VCaP (cell line): Measurements from ENCODE around the gene PCSK6.

Experiments
- H3K27ac ChIP-seq: fragments of 450-650 bp; 2 replicates; pipeline ENCODE4 v1.5.1; 2017
- CTCF ChIP-seq: fragments of 450-650 bp; conservative IDR thresholded peaks from 2 replicates; pipeline ENCODE4 v1.5.1; 2017; ENCODE audit warnings: mild to moderate bottlenecking, moderate library complexity

The PCSK6 gene

GRCh38 chr15:101264011-101264410 is 225.5 kb downstream of the PCSK6 start:
- no peak for TF ChIP-seq CTCF
- no peak overlapping the region for H3K27ac ChIP-seq

GRCh38 chr15:101262551-101262950 is 227.0 kb downstream of the PCSK6 start:
- H3K27ac ChIP-seq: no peak overlapping the region
- no peak for TF ChIP-seq CTCF

- H3K27ac ChIP-seq: no peak overlapping the region
- TF ChIP-seq CTCF: peak; percentile 96
Measured at GRCh38 chr15:101258238-101259144, 231.0 kb downstream of the PCSK6 start.

GRCh38 chr15:101256757-101257156 is 232.8 kb downstream of the PCSK6 start:
- TF ChIP-seq CTCF: peak; percentile 16; the same call in 1 of the 2 replicates
- H3K27ac ChIP-seq: no peak overlapping the region

GRCh38 chr15:101255615-101256241 is 233.8 kb downstream of the PCSK6 start:
- peak overlapping the region; percentile 13; the same call in 1 of the 2 replicates for H3K27ac ChIP-seq
- no peak for TF ChIP-seq CTCF

GRCh38 chr15:101255051-101255395 is 234.5 kb downstream of the PCSK6 start:
- H3K27ac ChIP-seq: 0 out of 2 replicates have a peak overlapping the region, but pooled peaks have one; percentile 13
- TF ChIP-seq CTCF: no peak

GRCh38 chr15:101254157-101255050 is 235.1 kb downstream of the PCSK6 start:
- no peak overlapping the region for H3K27ac ChIP-seq
- TF ChIP-seq CTCF: no peak
